SKM-1 treated with dmso at 0.1 percent for 144 hours (cell line): ENCODE results near the gene LRRC37A3.
"Not testable (repeated sequence)": the region's sequence is repeated elsewhere in the genome, so short reads cannot be mapped to it uniquely, and the experiment has no call there.

Experiments used
- DNase-seq: peaks from one replicate; lab custom pipeline; 2025; ENCODE audit not compliant: unreplicated experiment; lab: John Stamatoyannopoulos, UW

LRRC37A3 gene

DNA sequence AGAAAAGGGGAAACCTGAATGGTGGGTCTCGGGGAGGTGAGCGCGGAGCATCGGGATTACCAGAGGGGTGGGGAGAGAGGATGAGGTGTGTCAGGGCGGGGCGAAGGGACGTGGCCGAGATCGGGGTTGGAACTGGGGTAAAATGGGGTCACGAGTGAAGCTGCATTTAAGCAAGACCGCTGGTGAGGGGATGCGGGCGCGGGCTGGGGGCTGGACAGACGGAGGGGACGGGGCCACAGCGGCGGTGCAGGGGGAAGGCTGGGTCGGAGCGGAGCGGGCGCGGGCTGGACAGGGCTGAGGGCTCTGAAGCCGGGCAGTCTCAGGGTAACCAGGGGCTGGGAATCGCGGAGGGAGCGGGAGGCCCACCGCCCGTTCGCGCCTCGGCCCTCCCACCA, 82.7 kb downstream of the LRRC37A3 start:
- DNase-seq = not testable (repeated sequence)

DNA sequence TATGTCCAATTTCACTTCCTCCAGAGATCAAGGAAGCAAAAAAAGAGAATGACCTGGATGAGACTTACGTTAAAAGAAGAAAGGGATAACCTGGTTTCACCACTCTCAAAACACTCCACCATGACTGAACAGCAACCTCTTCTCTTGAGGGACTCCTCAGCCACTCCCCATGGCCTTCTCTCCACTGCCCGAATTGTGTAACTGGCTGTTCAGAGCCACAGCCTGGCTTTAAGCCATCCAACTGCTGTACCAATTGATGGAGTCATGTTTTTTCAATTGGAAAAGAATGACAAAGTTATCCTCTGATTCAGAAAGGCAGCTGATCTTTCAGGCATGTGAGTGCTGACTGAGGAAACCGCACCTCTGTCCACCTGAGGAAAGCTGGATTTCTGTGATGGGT, 85.2 kb downstream of the LRRC37A3 start:
- DNase-seq = not testable (repeated sequence)

DNA sequence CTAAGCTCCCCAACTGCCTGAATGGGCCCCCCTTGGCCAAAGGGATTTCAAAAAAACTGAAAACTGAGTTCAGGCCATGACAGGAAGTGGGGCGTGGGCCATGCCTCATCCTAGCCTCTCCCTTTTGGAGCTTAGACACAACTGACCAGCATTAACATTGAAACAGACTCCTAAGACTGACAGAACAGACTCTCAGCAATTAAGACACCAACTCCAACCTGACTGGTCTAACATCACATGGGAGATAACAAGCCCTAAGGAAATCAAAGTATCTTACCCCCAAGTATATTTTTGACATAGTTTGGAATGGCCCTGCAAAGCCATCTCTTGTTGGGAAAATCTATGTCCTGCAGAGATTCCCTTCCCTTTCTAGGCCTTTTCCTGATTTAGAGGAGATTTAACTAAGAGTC, 88.6 kb downstream of the LRRC37A3 start:
- not testable (repeated sequence) for DNase-seq

DNA sequence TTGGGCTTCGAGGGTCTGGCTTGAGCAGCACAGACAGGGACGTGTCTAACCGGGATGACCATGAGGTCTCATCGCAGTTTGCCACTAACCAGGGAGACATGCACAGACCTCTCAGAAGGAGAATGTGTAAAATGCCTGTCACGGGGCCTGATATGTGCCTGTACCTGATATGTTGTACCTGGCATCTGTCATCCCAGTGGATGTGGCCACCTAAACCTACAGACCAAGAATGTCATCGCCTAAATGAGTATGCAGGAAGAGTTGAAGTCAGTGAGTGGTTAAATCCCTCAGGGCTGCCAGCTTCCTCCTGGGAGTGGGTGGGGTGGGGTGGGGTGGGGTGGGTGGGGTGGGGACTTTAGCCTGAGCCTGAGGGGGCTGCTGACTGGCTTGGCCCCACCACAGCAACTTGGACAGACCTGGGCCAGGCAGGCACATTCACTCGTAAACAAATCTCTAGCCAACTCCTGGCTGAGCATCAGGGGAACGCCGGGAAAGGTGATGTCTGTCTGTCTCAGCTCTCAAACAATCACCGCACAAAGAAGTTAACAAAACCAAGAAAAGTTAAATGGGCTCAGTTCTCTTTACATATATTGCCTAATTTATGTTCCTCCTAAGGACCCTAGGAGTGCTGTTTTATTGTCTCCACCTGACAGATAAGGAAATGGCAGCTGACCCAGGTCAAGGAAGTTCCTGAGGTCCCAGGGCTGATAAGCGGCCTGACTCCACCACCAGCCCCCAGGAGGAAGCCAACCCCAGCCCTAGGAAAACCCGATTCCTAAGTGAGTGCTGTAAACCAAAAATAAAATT, 89.3 kb downstream of the LRRC37A3 start:
- not testable (repeated sequence) for DNase-seq

DNA sequence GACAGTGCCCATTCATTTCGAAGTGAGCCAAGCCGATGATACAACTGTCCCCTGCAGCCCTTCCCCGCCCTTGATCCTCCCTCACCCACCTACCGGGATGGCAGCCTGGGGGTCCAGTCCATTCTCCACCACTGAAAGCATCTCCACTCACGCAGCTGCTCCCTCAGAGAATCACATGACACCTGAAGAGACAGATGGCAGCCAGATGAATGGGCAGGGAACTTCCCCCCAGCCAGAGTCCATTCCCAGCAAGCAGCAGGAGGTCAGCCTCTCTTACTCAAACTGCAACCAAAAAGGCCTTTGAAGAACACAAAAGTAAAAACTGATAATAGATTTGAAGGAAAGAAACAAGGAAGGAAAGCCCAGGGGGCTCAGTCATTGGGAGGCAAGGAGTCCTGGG, 90.2 kb downstream of the LRRC37A3 start:
- DNase-seq = not testable (repeated sequence)

DNA sequence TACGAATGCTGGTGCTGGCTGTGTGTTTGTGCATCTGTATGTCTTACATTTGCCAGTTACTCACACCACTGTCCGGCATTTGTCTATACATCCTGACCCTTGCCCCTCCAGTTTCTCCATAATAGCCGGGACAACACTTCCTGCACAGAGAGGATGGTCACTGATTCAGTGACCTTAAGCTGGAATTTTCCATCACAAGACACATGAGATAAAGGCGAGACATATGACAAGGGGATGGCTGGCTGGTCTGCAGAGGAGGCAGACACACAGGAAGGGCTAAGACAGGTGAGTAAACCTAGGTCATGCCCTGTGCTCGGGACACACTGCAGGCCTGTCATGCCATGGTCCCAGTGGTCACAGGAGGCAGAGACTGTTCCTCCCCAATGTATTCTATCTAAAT, 100.4 kb downstream of the LRRC37A3 start:
- DNase-seq = not testable (repeated sequence)

DNA sequence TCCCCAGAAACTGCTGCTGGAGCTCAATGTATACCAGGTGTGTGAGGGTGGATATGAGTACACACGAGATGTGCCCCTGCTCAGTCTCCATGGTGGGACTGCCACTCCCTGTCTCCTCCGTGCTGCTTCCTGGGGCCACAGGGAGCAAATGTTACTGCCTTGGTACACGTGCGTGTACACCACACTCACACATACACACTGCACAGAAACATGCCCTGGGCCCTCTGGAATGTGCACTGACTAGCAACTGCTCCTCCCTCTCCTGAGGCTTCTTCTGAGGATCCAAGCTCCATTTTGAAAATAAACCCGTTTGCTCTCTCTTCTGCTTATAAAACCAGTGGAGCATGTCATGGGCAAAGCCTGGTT, 103.5 kb downstream of the LRRC37A3 start:
- DNase-seq = not testable (repeated sequence)

DNA sequence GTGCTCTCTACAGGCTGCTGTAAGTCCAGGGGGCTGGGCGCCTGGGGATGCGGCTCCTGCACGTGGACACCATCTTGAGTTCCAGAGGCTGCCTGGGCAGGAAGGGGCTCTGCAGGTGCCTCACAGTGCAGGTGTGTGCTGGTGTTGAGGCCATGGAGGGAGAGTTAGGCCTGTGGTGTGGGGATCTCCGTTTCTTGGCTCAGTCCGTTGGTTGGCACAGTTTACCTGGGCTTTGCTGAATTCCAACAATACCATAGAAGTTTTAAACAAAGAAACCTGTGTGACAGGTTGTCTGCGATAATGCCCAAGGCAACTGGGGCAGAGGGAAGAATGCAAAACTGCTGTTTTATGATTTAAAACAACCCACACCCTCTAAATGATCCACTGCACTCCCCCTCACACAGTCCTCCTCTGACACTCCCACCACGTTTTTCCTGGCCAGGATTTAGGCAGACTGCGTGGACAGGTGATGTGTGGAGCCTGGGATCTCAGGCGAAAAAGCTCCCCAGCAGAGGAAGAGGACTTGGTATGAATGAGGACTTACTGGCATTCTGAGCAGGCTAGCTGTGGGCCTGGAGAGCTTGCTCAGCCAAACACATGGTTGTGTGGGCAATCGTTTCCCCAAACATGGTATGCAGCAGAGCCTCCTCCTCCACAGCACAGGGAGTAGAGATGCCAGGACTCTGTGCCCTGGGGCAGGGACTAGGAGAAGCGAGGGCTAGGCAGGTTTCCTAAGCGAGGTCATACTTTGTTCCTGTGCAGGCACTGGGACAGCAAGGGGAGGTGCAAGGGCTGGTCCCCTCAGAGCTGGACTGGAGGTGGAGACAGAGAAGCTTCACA, 104.1 kb downstream of the LRRC37A3 start:
- DNase-seq = not testable (repeated sequence)

DNA sequence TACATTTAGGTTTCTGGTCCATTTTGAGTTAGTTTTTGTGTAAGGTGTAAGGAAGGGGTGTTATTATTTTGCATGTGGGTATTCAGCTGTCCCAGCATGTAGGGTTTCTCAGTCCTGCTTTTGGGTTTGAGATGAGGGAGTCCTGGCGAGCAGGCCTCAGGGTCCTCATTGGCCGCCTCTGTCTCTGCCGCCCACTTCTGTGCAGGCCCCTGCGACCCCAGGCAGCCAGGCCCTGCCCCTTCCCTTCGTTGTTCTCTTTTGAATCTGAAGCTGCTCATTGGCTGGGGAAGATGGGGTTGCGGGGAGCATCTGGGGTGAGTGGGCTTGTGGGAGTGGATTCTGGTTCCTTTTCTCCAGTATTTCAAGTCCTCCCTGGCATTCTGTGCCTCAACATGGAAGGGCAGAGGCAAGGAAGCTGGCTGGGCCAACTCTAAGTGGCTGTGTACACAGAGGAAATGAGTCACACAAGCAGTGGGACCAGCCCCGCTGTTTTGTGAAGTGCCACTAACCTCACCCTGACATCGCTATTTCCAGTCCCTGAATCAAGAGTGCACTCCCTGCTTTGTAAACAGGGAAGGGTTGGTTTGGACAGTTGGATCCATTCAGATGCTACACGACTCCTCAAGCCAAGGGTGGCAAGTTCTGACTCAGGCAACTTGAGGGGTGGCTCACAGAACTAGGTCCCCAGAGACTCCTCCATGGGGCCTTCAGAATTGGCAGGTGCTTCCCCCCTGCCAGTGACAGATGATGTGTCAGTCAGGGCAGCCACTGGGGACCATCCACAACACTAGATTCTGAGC, 110.9 kb downstream of the LRRC37A3 start:
- DNase-seq = peak; percentile 36
